ENCODE data around the gene CLIC6. TPM values are rescaled to one million over a fixed set of nuclear protein-coding genes. Genes with fewer than 3 reads are reported as not detected.
"Not testable (repeated sequence)": the region's sequence is repeated elsewhere in the genome, so short reads cannot be mapped to it uniquely, and the experiment has no call there.

The CLIC6 gene
- total RNA-seq, 1 donor from 2014 or later, result 23.5 TPM

DNA sequence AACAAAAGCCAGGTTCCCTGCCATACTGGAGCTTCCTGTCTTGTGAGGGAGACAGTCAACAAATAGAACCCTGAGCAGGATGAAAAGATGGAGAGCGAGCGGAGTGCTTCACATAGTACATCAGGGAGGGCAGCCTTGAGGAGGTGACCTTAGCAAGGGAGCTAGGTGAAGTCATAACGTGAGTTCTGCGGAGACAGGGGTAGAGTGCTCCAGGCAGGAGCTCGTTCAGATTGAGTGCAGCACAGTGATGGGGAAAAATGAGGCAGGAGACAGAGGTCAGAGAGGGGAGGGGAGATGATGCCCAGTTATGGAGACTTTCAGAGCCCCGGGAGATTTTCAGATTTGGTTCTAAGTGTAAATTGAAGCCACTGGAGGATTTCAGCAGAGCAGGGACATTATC lies 15.3 kb upstream of the CLIC6 start:
- Histone ChIP-seq H3K27me3 (ENCODE audit: low read depth) (no peaks in the 10 kb centered on the region), H3K36me3 (no peaks in the 10 kb centered on the region), H3K4me3 (no peak overlapping the region), H3K9me3 (peaks cover 6% of the 10 kb centered on the region), H3K4me1 (no peaks in the 10 kb centered on the region), H3K27ac (no peak overlapping the region)
- TF ChIP-seq, protein P1, sequence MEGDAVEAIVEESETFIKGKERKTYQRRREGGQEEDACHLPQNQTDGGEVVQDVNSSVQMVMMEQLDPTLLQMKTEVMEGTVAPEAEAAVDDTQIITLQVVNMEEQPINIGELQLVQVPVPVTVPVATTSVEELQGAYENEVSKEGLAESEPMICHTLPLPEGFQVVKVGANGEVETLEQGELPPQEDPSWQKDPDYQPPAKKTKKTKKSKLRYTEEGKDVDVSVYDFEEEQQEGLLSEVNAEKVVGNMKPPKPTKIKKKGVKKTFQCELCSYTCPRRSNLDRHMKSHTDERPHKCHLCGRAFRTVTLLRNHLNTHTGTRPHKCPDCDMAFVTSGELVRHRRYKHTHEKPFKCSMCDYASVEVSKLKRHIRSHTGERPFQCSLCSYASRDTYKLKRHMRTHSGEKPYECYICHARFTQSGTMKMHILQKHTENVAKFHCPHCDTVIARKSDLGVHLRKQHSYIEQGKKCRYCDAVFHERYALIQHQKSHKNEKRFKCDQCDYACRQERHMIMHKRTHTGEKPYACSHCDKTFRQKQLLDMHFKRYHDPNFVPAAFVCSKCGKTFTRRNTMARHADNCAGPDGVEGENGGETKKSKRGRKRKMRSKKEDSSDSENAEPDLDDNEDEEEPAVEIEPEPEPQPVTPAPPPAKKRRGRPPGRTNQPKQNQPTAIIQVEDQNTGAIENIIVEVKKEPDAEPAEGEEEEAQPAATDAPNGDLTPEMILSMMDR (IDR thresholded peaks at IDR 0.05), result no peak
- intact Hi-C loops (cut with DNase I), result no loop called here
- no peak for DNase-seq
- ATAC-seq, result no peak

DNA sequence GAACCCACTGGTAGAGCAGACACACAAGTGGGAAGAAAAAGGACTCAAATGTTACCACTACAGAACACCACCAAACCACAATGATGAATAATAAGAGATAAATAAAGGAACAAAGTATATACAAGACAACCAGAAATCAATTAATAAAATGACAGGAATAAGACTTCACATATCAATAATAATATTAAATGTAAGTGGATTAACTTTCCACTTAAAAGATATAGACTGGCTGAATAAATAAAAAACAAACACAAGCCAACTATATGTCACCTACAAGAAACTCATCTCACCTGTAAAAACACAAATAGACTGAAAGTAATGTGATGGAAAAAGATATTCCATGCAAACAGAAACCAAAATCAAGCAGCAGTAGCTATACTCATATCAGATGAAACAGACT lies 6.9 kb upstream of the CLIC6 start:
- DNase-seq (no peak), ATAC-seq (no peak)
- H3K36me3 ChIP-seq, result no peaks in the 10 kb centered on the region
- no peaks in the 10 kb centered on the region for H3K4me1 ChIP-seq
- intact Hi-C loops (cut with DNase I), result no loop called here
- no peaks in the 10 kb centered on the region for H3K9me3 ChIP-seq
- H3K4me3 ChIP-seq, result no peak overlapping the region
- H3K27ac ChIP-seq, result no peak overlapping the region
- TF ChIP-seq, protein P1 (IDR thresholded peaks at IDR 0.05), result no peak
- H3K27me3 ChIP-seq (ENCODE audit: low read depth), result no peaks in the 10 kb centered on the region

- peaks cover 13% of the 10 kb centered on the region for H3K4me1 ChIP-seq
- H3K36me3 ChIP-seq, result no peaks in the 10 kb centered on the region
- TF ChIP-seq, protein P1 (IDR thresholded peaks at IDR 0.05), result no peak
- H3K27me3 ChIP-seq (ENCODE audit: low read depth), result peaks cover 34% of the 10 kb centered on the region
- ATAC-seq (no peak), DNase-seq (no peak)
- no peak overlapping the region for H3K4me3 ChIP-seq
- H3K27ac ChIP-seq, result no peak overlapping the region
- intact Hi-C loops (cut with DNase I), result no loop called here
- no peaks in the 10 kb centered on the region for H3K9me3 ChIP-seq
These were observed 1.0 kb upstream of the CLIC6 start for GRCh38 chr21:34667761-34668160.

- no peaks in the 10 kb centered on the region for H3K9me3 ChIP-seq
- peak; percentile 70 for DNase-seq
- intact Hi-C loops (cut with DNase I), result no loop called here
- ATAC-seq, result peak; percentile 82 to 87
- H3K4me3 ChIP-seq, result peak overlapping the region; percentile 56
- peaks cover 40% of the 10 kb centered on the region for H3K27me3 ChIP-seq (ENCODE audit: low read depth)
- H3K4me1 ChIP-seq, result peaks cover 18% of the 10 kb centered on the region
- H3K36me3 ChIP-seq, result no peaks in the 10 kb centered on the region
- TF ChIP-seq, protein P1 (IDR thresholded peaks at IDR 0.05), result no peak
- peak overlapping the region; percentile 71 for H3K27ac ChIP-seq
These were observed 520 bp downstream of the CLIC6 start for GRCh38 chr21:34669149-34669879.

GRCh38 chr21:34669880-34670219 lies 1.1 kb downstream of the CLIC6 start:
- peak in 1 of 2 donors; percentile 26 for ATAC-seq
- H3K27ac ChIP-seq, result peak overlapping the region; percentile 71

GRCh38 chr21:34670220-34670961 lies 1.6 kb downstream of the CLIC6 start:
- intact Hi-C loops (cut with DNase I), result no loop called here
- peak; percentile 57 to 62 for ATAC-seq
- H3K27ac ChIP-seq, result peak overlapping the region; percentile 71
- H3K4me3 ChIP-seq, result peak overlapping the region; percentile 56
- H3K36me3 ChIP-seq, result no peaks in the 10 kb centered on the region
- H3K9me3 ChIP-seq, result no peaks in the 10 kb centered on the region
- DNase-seq, result no peak
- TF ChIP-seq, protein P1 (IDR thresholded peaks at IDR 0.05), result no peak
- H3K27me3 ChIP-seq (ENCODE audit: low read depth), result peaks cover 40% of the 10 kb centered on the region
- peaks cover 18% of the 10 kb centered on the region for H3K4me1 ChIP-seq

More at GRCh38 chr21:34669880-34670219, 1.1 kb downstream of the CLIC6 start:
- DNase-seq; H3K36me3 ChIP-seq; intact Hi-C loops (cut with DNase I); H3K9me3 ChIP-seq: not testable (repeated sequence)
- H3K4me1 ChIP-seq, result peaks cover 18% of the 10 kb centered on the region
- H3K4me3 ChIP-seq, result peak overlapping the region; percentile 56
- H3K27me3 ChIP-seq (ENCODE audit: low read depth), result peaks cover 40% of the 10 kb centered on the region

Data from lower lobe of right lung (tissue), 2 donors.